ENCODE data around the gene CPSF4L.

CPSF4L gene

DNA sequence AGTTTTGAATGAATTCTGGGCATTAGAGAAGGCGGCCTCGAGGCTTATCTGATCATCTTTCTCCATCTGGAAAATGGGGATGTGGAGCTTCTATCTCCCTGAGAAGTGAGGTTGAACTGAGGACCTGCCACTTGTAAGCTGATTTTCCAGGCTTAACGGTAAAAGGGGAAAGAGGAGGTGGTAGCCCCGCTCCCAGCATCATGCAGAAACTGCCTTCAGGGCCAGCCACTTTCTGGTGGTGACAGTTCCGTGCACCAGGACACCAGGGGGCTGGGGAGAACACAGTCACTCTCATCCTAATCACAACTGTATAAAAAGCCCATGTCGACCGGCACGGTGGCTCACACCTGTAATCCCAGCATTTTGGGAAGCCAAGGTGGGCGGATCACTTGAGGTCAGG is 20.9 kb upstream of the CPSF4L start:
- TF ChIP-seq CTCF (IDR thresholded peaks at IDR 0.05; ENCODE audit: extremely low read depth, missing control alignments): no peak
- no peak for DNase-seq (ENCODE audit: low spot score)

GRCh38 chr17:73281928-73282327 is 20.2 kb upstream of the CPSF4L start:
- DNase-seq (ENCODE audit: low spot score): peak; percentile 71
- no peak for TF ChIP-seq CTCF (IDR thresholded peaks at IDR 0.05; ENCODE audit: extremely low read depth, missing control alignments)

DNA sequence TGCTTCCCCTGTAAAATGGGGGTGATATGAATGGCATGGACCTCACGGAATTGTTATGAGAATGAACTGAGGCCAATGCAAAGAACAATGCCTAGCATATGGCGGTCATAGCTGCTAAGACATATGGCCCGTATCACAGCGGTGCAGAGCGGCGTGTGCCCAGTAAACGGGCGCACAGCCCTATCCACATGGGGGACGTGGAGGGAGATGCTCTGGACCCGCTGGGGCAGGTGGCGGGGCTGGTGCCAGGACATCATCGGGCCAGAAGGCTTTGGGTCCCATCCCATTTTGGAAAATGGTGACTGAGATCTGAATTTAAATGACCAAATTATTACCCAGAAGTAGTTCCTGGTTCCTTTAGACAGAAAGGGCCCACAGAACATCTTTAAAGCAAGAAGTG is 18.5 kb upstream of the CPSF4L start:
- no peak for TF ChIP-seq CTCF (IDR thresholded peaks at IDR 0.05; ENCODE audit: extremely low read depth, missing control alignments)
- no peak for DNase-seq (ENCODE audit: low spot score)

- DNase-seq (ENCODE audit: low spot score): no peak
- no peak for TF ChIP-seq CTCF (IDR thresholded peaks at IDR 0.05; ENCODE audit: extremely low read depth, missing control alignments)
Observed at GRCh38 chr17:73279704-73280103, 18.0 kb upstream of the CPSF4L start.

- no peak for TF ChIP-seq CTCF (IDR thresholded peaks at IDR 0.05; ENCODE audit: extremely low read depth, missing control alignments)
- DNase-seq (ENCODE audit: low spot score): no peak
Observed at GRCh38 chr17:73278465-73279453, 17.1 kb upstream of the CPSF4L start.

DNA sequence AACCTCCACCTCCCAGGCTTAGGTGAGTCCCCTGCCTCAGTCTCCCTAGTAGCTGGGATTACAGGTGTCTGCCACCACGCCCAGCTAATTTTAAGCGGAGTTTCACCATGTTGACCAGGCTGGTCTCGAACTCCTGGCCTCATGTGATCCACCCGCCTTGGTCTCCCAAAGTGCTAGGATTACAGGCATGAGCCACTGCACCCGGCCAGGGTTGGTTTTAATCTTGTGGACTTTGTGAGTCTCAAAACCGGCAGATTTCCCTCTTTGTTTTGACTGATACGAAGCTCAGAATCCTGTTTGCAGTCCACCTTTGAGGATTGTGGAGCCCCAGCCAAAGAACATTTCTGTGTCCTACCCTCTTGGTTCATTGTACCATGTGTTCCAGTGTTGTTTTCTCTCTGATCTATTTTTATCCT is 16.4 kb upstream of the CPSF4L start:
- DNase-seq (ENCODE audit: low spot score): no peak
- TF ChIP-seq CTCF (IDR thresholded peaks at IDR 0.05; ENCODE audit: extremely low read depth, missing control alignments): no peak

GRCh38 chr17:73274490-73274889 is 12.8 kb upstream of the CPSF4L start:
- no peak for TF ChIP-seq CTCF (IDR thresholded peaks at IDR 0.05; ENCODE audit: extremely low read depth, missing control alignments)
- no peak for DNase-seq (ENCODE audit: low spot score)

Data from GM20000 (cell line).